ENCODE measurements around the gene KLRC2. TPM values are rescaled to one million over a fixed set of nuclear protein-coding genes. Genes with fewer than 3 reads are reported as not detected.

The KLRC2 gene
- polyA plus RNA-seq, 1 donor (not counting 4 experiments of a cell fraction or from before 2014, with no cell fraction given), result not detected

- no peaks in the 10 kb centered on the region for H3K79me2 ChIP-seq (ENCODE audit: control insufficient read depth, insufficient read depth, low read length)
- H3K4me2 ChIP-seq (ENCODE audit: control insufficient read depth, extremely low read depth, insufficient read depth, low read depth, low read length), result no peak overlapping the region
- no peak overlapping the region for H3K9ac ChIP-seq (ENCODE audit: control insufficient read depth, extremely low read depth, insufficient read depth, low read length)
- H3K9me1 ChIP-seq (ENCODE audit: control insufficient read depth, extremely low read depth, insufficient read depth, low read length), result no peaks in the 10 kb centered on the region
- no peak overlapping the region for H2AFZ ChIP-seq (ENCODE audit: control insufficient read depth, low read length)
- H3K27ac ChIP-seq (ENCODE audit: control insufficient read depth, insufficient read depth, low read length), result no peak overlapping the region
- no peaks in the 10 kb centered on the region for H3K27me3 ChIP-seq (ENCODE audit: control insufficient read depth, extremely low read depth, insufficient read depth, low read length)
- H4K20me1 ChIP-seq (ENCODE audit: control insufficient read depth, extremely low read depth, insufficient read depth, low read length), result no peaks in the 10 kb centered on the region
- peaks cover 4% of the 10 kb centered on the region for H3K4me1 ChIP-seq (ENCODE audit: control insufficient read depth, extremely low read depth, insufficient read depth, low read length)
- FAIRE-seq (no peak), DNase-seq (ENCODE audit: low read depth, low spot score) (no peak)
- no peaks in the 10 kb centered on the region for H3K9me3 ChIP-seq (ENCODE audit: control insufficient read depth, low read depth, low read length)
- H3K4me3 ChIP-seq (ENCODE audit: control insufficient read depth in 2 of 3, extremely low read depth in 1 of 3, insufficient read depth in 2 of 3, low read depth in 1 of 3, low read length in 3 of 3), result no peak overlapping the region
- no peak for TF ChIP-seq CTCF (optimal IDR thresholded peaks at IDR 0.05 in 1 of 3, IDR thresholded peaks at IDR 0.05 in 1 of 3, conservative IDR thresholded peaks at IDR 0.05 in 1 of 3; ENCODE audit: extremely low read depth in 1 of 3, insufficient read depth in 2 of 3, low read length in 3 of 3)
- TF ChIP-seq EZH2 (IDR thresholded peaks at IDR 0.05; ENCODE audit: low read length), result no peak
- dilution Hi-C loops (cut with MboI; ENCODE audit: extremely low pct_ligation_motif_present, low sequenced_read_pairs), result no loop called here
- H3K36me3 ChIP-seq (ENCODE audit: control insufficient read depth in 2 of 2, extremely low read depth in 1 of 2, insufficient read depth in 2 of 2, low read length in 2 of 2), result no peaks in the 10 kb centered on the region
These were observed 27.0 kb downstream of the KLRC2 start for GRCh38 chr12:10408842-10409241.

DNA sequence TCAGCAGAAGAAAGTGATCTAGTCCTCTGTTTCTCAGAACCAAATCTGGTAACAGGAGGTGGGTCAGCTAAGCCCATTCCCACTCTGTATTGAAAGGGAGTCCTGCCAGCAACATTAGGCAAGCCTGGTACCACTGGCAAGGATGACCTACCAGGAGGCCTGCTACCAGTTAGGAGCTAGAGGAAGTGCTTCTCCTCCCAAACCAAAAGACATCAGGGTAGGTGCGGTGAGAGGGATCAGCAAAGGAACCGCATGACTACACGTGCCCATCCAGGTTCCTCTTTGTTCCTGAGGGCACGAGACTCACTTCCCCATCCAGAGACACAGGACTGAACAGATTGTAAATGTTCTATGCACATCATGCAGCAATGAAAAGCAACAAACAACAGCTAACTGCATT lies 29.1 kb downstream of the KLRC2 start:
- no peak for DNase-seq (ENCODE audit: low read depth, low spot score)
- H3K4me3 ChIP-seq (ENCODE audit: control insufficient read depth in 2 of 3, extremely low read depth in 1 of 3, insufficient read depth in 2 of 3, low read depth in 1 of 3, low read length in 3 of 3), result no peak overlapping the region

More for the DNA sequence above, 29.1 kb downstream of the KLRC2 start:
- Histone ChIP-seq H2AFZ (ENCODE audit: control insufficient read depth, low read length) (peak overlapping the region; percentile 51), H3K27me3 (ENCODE audit: control insufficient read depth, extremely low read depth, insufficient read depth, low read length) (no peaks in the 10 kb centered on the region), H3K4me1 (ENCODE audit: control insufficient read depth, extremely low read depth, insufficient read depth, low read length) (peaks cover 4% of the 10 kb centered on the region), H3K9me1 (ENCODE audit: control insufficient read depth, extremely low read depth, insufficient read depth, low read length) (no peaks in the 10 kb centered on the region), H3K9ac (ENCODE audit: control insufficient read depth, extremely low read depth, insufficient read depth, low read length) (no peak overlapping the region), H3K4me2 (ENCODE audit: control insufficient read depth, extremely low read depth, insufficient read depth, low read depth, low read length) (no peak overlapping the region), H3K79me2 (ENCODE audit: control insufficient read depth, insufficient read depth, low read length) (no peaks in the 10 kb centered on the region), H3K9me3 (ENCODE audit: control insufficient read depth, low read depth, low read length) (no peaks in the 10 kb centered on the region), H3K27ac (ENCODE audit: control insufficient read depth, insufficient read depth, low read length) (no peak overlapping the region), H3K36me3 (ENCODE audit: control insufficient read depth in 2 of 2, extremely low read depth in 1 of 2, insufficient read depth in 2 of 2, low read length in 2 of 2) (no peaks in the 10 kb centered on the region), H4K20me1 (ENCODE audit: control insufficient read depth, extremely low read depth, insufficient read depth, low read length) (no peaks in the 10 kb centered on the region)
- peak; percentile 29 for FAIRE-seq
- no peak for TF ChIP-seq EZH2 (IDR thresholded peaks at IDR 0.05; ENCODE audit: low read length)
- TF ChIP-seq CTCF (optimal IDR thresholded peaks at IDR 0.05 in 1 of 3, IDR thresholded peaks at IDR 0.05 in 1 of 3, conservative IDR thresholded peaks at IDR 0.05 in 1 of 3; ENCODE audit: extremely low read depth in 1 of 3, insufficient read depth in 2 of 3, low read length in 3 of 3), result no peak
- dilution Hi-C loops (cut with MboI; ENCODE audit: extremely low pct_ligation_motif_present, low sequenced_read_pairs), result no loop called here

Measured in keratinocyte (primary cell).